ENCODE results near the gene MUC5B. TPM values are rescaled to one million over a fixed set of nuclear protein-coding genes. Genes with fewer than 3 reads are reported as not detected.
A peak's percentile ranks its signal among the peaks of the same experiment; 100 is the strongest.

Gene MUC5B
- total RNA-seq, 1 experiment from 2014 or later: 1.6 TPM

- TF ChIP-seq, protein P1, sequence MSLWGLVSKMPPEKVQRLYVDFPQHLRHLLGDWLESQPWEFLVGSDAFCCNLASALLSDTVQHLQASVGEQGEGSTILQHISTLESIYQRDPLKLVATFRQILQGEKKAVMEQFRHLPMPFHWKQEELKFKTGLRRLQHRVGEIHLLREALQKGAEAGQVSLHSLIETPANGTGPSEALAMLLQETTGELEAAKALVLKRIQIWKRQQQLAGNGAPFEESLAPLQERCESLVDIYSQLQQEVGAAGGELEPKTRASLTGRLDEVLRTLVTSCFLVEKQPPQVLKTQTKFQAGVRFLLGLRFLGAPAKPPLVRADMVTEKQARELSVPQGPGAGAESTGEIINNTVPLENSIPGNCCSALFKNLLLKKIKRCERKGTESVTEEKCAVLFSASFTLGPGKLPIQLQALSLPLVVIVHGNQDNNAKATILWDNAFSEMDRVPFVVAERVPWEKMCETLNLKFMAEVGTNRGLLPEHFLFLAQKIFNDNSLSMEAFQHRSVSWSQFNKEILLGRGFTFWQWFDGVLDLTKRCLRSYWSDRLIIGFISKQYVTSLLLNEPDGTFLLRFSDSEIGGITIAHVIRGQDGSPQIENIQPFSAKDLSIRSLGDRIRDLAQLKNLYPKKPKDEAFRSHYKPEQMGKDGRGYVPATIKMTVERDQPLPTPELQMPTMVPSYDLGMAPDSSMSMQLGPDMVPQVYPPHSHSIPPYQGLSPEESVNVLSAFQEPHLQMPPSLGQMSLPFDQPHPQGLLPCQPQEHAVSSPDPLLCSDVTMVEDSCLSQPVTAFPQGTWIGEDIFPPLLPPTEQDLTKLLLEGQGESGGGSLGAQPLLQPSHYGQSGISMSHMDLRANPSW (CRISPR knock-in tag; conservative IDR thresholded peaks at IDR 0.05; ENCODE audit: low read depth): no peak
- no peak for TF ChIP-seq ELF4 (CRISPR knock-in tag; IDR thresholded peaks at IDR 0.05; ENCODE audit: low read depth)
- TF ChIP-seq NR2C2 (CRISPR knock-in tag; IDR thresholded peaks at IDR 0.05): no peak
- no peak for TF ChIP-seq ZNF317 (CRISPR knock-in tag; IDR thresholded peaks at IDR 0.05; ENCODE audit: borderline replicate concordance, low read depth)
- TF ChIP-seq FOXJ3 (CRISPR knock-in tag; IDR thresholded peaks at IDR 0.05; ENCODE audit: borderline replicate concordance): no peak
- TF ChIP-seq ZNF512 (CRISPR knock-in tag; IDR thresholded peaks at IDR 0.05; ENCODE audit: borderline replicate concordance): no peak
- no peak for TF ChIP-seq RELA (CRISPR knock-in tag; IDR thresholded peaks at IDR 0.05; ENCODE audit: borderline replicate concordance)
- TF ChIP-seq, protein P2, sequence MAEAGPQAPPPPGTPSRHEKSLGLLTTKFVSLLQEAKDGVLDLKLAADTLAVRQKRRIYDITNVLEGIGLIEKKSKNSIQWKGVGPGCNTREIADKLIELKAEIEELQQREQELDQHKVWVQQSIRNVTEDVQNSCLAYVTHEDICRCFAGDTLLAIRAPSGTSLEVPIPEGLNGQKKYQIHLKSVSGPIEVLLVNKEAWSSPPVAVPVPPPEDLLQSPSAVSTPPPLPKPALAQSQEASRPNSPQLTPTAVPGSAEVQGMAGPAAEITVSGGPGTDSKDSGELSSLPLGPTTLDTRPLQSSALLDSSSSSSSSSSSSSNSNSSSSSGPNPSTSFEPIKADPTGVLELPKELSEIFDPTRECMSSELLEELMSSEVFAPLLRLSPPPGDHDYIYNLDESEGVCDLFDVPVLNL (CRISPR knock-in tag; IDR thresholded peaks at IDR 0.05; ENCODE audit: borderline replicate concordance, low read depth): no peak
- TF ChIP-seq SP1 (CRISPR knock-in tag; conservative IDR thresholded peaks at IDR 0.05): no peak
- TF ChIP-seq ARID4B (CRISPR knock-in tag; IDR thresholded peaks at IDR 0.05; ENCODE audit: borderline replicate concordance): no peak
- TF ChIP-seq NR1H2 (CRISPR knock-in tag; IDR thresholded peaks at IDR 0.05): no peak
- TF ChIP-seq SOX15 (CRISPR knock-in tag; IDR thresholded peaks at IDR 0.05): no peak
- no peak for TF ChIP-seq ESRRA (CRISPR knock-in tag; IDR thresholded peaks at IDR 0.05; ENCODE audit: borderline replicate concordance)
Observed at GRCh38 chr11:1292018-1292643, 69.3 kb downstream of the MUC5B start (continued).

DNA sequence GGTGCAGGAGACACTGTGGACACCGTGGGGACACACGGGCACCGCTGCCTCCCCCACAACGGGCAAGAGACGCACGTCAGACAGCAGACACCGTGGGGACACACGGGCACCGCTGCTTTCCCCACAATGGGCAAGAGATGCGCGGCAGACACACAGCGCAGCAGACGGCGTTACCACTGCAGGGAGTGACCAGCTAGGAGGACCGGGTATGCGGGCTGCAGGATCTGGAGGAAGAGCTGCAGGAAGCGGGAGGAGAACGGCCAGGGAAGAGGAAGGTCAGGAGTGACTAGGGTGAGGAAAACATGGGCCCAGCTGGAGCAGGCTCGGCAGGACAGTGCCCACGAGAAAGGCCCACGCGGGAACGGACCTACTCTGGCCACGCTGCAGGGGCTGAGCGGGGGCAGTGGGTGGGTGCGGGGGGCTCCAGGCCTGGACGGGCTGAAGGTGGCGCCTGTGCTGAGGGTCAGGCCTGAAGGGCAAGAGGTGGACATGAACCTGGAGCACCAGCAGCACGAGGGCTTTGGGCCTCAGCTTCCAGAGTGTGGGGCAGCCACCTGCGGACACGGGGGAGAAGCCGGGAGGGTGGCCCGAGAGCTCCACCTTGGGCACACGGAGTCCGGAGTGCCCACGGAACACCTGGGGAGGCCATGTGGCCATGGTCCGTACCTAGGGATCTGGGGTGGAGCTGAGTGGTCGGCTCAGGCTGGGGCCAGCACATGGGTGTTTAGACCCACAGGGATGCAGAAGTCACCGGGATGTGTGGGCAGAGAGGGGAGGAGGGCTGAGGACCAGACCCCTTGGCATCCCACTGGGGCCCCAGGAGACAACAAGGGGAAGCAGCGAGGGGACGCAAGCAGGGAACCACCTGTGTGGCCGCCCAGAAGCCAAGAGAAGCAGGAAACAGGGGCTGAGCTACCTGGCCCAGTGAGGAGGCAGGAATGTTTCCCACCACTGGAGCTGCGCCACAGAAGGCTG is 70.1 kb downstream of the MUC5B start:
- Mint-ChIP-seq H3K36me3 (peaks cover 2% of the 10 kb centered on the region; the same call in 1 of the 2 replicates), H3K27me3 (ENCODE audit: low read depth) (no peaks in the 10 kb centered on the region), H3K4me3 (no peak overlapping the region), H3K9me3 (no peaks in the 10 kb centered on the region), H3K27ac (peak overlapping the region; percentile 58), H3K4me1 (no peaks in the 10 kb centered on the region)
- CTCF ChIA-PET: interaction anchor here (0.9 to 1.4 kb wide), 5 partner anchors 9 to 221 kb away, joined by 3 to 4 read pairs (median 3); partner anchors contain the start of genes BRSK2 and TOLLIP
- DNase-seq (ENCODE audit: low spot score): no peak
- ATAC-seq: no peak
- POLR2A ChIA-PET: no interaction called here
- TF ChIP-seq ZNF512 (CRISPR knock-in tag; IDR thresholded peaks at IDR 0.05; ENCODE audit: borderline replicate concordance) (no peak), ZNF121 (CRISPR knock-in tag; IDR thresholded peaks at IDR 0.05) (no peak), ZMAT4 (CRISPR knock-in tag; IDR thresholded peaks at IDR 0.05) (no peak), FOXJ3 (CRISPR knock-in tag; IDR thresholded peaks at IDR 0.05; ENCODE audit: borderline replicate concordance) (no peak), NR2C2 (CRISPR knock-in tag; IDR thresholded peaks at IDR 0.05) (no peak)
- TF ChIP-seq, protein P1 (CRISPR knock-in tag; conservative IDR thresholded peaks at IDR 0.05; ENCODE audit: low read depth): no peak
- TF ChIP-seq, protein P3, sequence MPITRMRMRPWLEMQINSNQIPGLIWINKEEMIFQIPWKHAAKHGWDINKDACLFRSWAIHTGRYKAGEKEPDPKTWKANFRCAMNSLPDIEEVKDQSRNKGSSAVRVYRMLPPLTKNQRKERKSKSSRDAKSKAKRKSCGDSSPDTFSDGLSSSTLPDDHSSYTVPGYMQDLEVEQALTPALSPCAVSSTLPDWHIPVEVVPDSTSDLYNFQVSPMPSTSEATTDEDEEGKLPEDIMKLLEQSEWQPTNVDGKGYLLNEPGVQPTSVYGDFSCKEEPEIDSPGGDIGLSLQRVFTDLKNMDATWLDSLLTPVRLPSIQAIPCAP (CRISPR knock-in tag; IDR thresholded peaks at IDR 0.05): no peak

Data from WTC11 (cell line).